ENCODE data around the gene FGF21. TPM values are rescaled to one million over a fixed set of nuclear protein-coding genes. Genes with fewer than 3 reads are reported as not detected.

FGF21 gene
- total RNA-seq, 4 donors from 2014 or later, result not detected

GRCh38 chr19:48731452-48731851 is 23.9 kb upstream of the FGF21 start:
- Histone ChIP-seq H3K27ac (no peak overlapping the region), H3K4me3 (no peak overlapping the region), H3K36me3 (no peaks in the 10 kb centered on the region), H3K9me3 (no peaks in the 10 kb centered on the region), H3K4me1 (peaks cover 7% of the 10 kb centered on the region), H3K27me3 (no peaks in the 10 kb centered on the region)
- TF ChIP-seq POLR2A (IDR thresholded peaks at IDR 0.05) (no peak), POLR2AphosphoS5 (IDR thresholded peaks at IDR 0.05) (no peak), EP300 (IDR thresholded peaks at IDR 0.05) (no peak), CTCF (IDR thresholded peaks at IDR 0.05) (no peak)
- WGBS, result 93% methylated on average over 4 of the region's 4 CpGs
- no peak for DNase-seq (ENCODE audit: low spot score in 2 of 2)

DNA sequence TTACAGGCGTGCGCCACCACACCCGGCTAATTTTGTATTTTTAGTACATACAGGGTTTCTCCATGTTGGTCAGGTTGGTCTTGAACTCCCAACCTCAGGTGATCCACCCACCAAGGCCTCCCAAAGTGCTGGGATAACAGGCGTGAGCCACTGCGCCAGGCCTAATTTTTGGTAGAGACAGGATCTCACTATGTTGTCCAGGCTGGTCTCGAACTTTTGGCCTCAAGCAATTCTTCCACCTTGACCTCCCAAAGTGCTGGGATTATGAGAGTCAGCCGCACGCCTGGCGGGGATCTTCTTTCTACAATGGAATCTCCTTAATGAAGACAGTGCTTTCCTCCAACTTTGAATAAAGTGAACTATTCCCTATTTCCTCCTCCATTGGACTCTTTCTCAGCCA is 20.7 kb upstream of the FGF21 start:
- WGBS, result 92% methylated on average over 9 of the region's 9 CpGs

GRCh38 chr19:48735031-48735615 is 20.2 kb upstream of the FGF21 start:
- Histone ChIP-seq H3K27ac (no peak overlapping the region), H3K36me3 (no peaks in the 10 kb centered on the region), H3K9me3 (no peaks in the 10 kb centered on the region), H3K27me3 (no peaks in the 10 kb centered on the region), H3K4me1 (peaks cover 24% of the 10 kb centered on the region), H3K4me3 (peak overlapping the region; percentile 28)
- 36% methylated on average over 20 of the region's 38 CpGs for WGBS
- TF ChIP-seq EP300 (IDR thresholded peaks at IDR 0.05) (no peak), POLR2A (IDR thresholded peaks at IDR 0.05) (no peak), POLR2AphosphoS5 (IDR thresholded peaks at IDR 0.05) (no peak), CTCF (IDR thresholded peaks at IDR 0.05) (no peak)
- no peak for DNase-seq (ENCODE audit: low spot score in 2 of 2)

More for the DNA sequence above, 20.7 kb upstream of the FGF21 start:
- TF ChIP-seq POLR2A (IDR thresholded peaks at IDR 0.05) (no peak), POLR2AphosphoS5 (IDR thresholded peaks at IDR 0.05) (no peak), EP300 (IDR thresholded peaks at IDR 0.05) (no peak), CTCF (IDR thresholded peaks at IDR 0.05) (no peak)
- H3K36me3 ChIP-seq, result no peaks in the 10 kb centered on the region
- DNase-seq (ENCODE audit: low spot score in 2 of 2), result no peak
- peaks cover 19% of the 10 kb centered on the region for H3K4me1 ChIP-seq
- no peaks in the 10 kb centered on the region for H3K9me3 ChIP-seq
- H3K4me3 ChIP-seq, result no peak overlapping the region
- H3K27me3 ChIP-seq, result no peaks in the 10 kb centered on the region
- no peak overlapping the region for H3K27ac ChIP-seq

GRCh38 chr19:48737360-48737998 is 17.8 kb upstream of the FGF21 start:
- 63% methylated on average over 22 of the region's 22 CpGs for WGBS
- no peaks in the 10 kb centered on the region for H3K36me3 ChIP-seq
- TF ChIP-seq CTCF (IDR thresholded peaks at IDR 0.05) (no peak), EP300 (IDR thresholded peaks at IDR 0.05) (no peak), POLR2A (IDR thresholded peaks at IDR 0.05) (no peak), POLR2AphosphoS5 (IDR thresholded peaks at IDR 0.05) (no peak)
- no peak overlapping the region for H3K4me3 ChIP-seq
- H3K27me3 ChIP-seq, result no peaks in the 10 kb centered on the region
- H3K27ac ChIP-seq, result no peak overlapping the region
- no peak for DNase-seq (ENCODE audit: low spot score in 2 of 2)
- H3K9me3 ChIP-seq, result no peaks in the 10 kb centered on the region
- peaks cover 40% of the 10 kb centered on the region for H3K4me1 ChIP-seq

- Histone ChIP-seq H3K27ac (peak overlapping the region; percentile 69), H3K4me1 (peaks cover 40% of the 10 kb centered on the region), H3K4me3 (peak overlapping the region; percentile 61), H3K9me3 (no peaks in the 10 kb centered on the region), H3K36me3 (no peaks in the 10 kb centered on the region), H3K27me3 (no peaks in the 10 kb centered on the region)
- 3% methylated on average over 36 of the region's 96 CpGs for WGBS
- DNase-seq (ENCODE audit: low spot score in 2 of 2), result peak; percentile 93 to 95
- TF ChIP-seq EP300 (IDR thresholded peaks at IDR 0.05), result no peak
- TF ChIP-seq CTCF (IDR thresholded peaks at IDR 0.05), result peak in 1 of 2 donors; percentile 56
- TF ChIP-seq POLR2A (IDR thresholded peaks at IDR 0.05), result peak in 1 of 2 donors; percentile 16
- TF ChIP-seq POLR2AphosphoS5 (IDR thresholded peaks at IDR 0.05), result no peak
Observed at GRCh38 chr19:48738557-48739403, 16.5 kb upstream of the FGF21 start.
